Loucy (cell line): Measurements from ENCODE around the gene PRKACA.

Experiments
- EZH2phosphoT487 ChIP-seq: fragments of 200-600 bp; IDR thresholded peaks from 2 replicates; pipeline ENCODE4 v1.6.1; 2018; ENCODE audit warnings: antibody characterized with exemption, mild to moderate bottlenecking, moderate library complexity, borderline replicate concordance
- TF ChIP-seq, protein P1 (sequence below): fragments of 200-600 bp; sonication (generic); conservative IDR thresholded peaks from 2 replicates; pipeline ENCODE4 v1.5.1; 2014; ENCODE audit warnings: mild to moderate bottlenecking, antibody characterized with exemption, low read length

DNA sequence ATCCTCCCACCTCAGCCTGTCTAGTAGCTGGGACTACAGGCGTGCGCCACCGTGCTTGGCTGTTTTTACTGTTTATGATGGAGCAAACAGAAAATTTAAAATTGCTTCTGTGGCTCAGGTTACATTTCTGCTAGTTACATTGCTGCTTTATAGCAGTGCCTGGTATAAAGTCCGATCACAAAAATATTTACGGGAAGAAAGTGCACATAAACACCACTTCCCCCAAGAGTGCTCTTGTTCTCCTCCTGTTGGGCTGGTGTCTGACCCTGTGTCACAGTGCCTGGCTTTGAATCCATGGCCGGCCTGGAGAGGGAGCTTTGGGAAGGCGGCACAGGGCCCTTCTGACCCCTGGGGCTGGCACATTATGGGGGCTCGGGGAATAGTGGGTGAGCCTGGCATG, 11.9 kb downstream of the PRKACA start:
- TF ChIP-seq, protein P1, sequence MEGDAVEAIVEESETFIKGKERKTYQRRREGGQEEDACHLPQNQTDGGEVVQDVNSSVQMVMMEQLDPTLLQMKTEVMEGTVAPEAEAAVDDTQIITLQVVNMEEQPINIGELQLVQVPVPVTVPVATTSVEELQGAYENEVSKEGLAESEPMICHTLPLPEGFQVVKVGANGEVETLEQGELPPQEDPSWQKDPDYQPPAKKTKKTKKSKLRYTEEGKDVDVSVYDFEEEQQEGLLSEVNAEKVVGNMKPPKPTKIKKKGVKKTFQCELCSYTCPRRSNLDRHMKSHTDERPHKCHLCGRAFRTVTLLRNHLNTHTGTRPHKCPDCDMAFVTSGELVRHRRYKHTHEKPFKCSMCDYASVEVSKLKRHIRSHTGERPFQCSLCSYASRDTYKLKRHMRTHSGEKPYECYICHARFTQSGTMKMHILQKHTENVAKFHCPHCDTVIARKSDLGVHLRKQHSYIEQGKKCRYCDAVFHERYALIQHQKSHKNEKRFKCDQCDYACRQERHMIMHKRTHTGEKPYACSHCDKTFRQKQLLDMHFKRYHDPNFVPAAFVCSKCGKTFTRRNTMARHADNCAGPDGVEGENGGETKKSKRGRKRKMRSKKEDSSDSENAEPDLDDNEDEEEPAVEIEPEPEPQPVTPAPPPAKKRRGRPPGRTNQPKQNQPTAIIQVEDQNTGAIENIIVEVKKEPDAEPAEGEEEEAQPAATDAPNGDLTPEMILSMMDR, result no peak
- no peak for TF ChIP-seq EZH2phosphoT487
